K562 (cell line): Measurements from ENCODE around the gene CBFA2T2. TPM values are rescaled to one million over a fixed set of nuclear protein-coding genes. Genes with fewer than 3 reads are reported as not detected.
A peak's percentile ranks its signal among the peaks of the same experiment; 100 is the strongest.

Source experiments
- BRD9 ChIP-seq: fragments of 450-650 bp; IDR thresholded peaks from 2 replicates; pipeline ENCODE4 v1.6.1; 2018; ENCODE audit warnings: low read depth; ENCODE audit not compliant: partially characterized antibody
- C11orf30 ChIP-seq: fragments of 450-650 bp; IDR thresholded peaks from 2 replicates; pipeline ENCODE4 v1.6.1; 2016; ENCODE audit warnings: low read depth, mild to moderate bottlenecking
- ETV1 ChIP-seq: fragments of 450-650 bp; conservative IDR thresholded peaks from 2 replicates; pipeline ENCODE4 v1.6.1; 2016; ENCODE audit warnings: missing genetic modification characterization, control low read depth, low read depth, missing compliant biosample characterization
- FOSL1 ChIP-seq: fragments of 200-800 bp; sonication (Bioruptor generic); conservative IDR thresholded peaks from 2 replicates; pipeline ENCODE4 v1.6.1; 2016; ENCODE audit warnings: missing genetic modification characterization, missing compliant biosample characterization
- RBFOX2 ChIP-seq: fragments of 200-400 bp; formaldehyde crosslinking; IDR thresholded peaks from 2 replicates; pipeline ENCODE4 v1.6.1; 2017; ENCODE audit warnings: low read depth, mild to moderate bottlenecking, low read length, moderate library complexity
- RUNX1 ChIP-seq: sonication (generic); IDR thresholded peaks from 2 replicates; pipeline ENCODE4 v1.6.1; 2016; ENCODE audit warnings: antibody characterized with exemption, low read depth
- STAT5B ChIP-seq: fragments of 250-450 bp; sonication (Bioruptor Pico); IDR thresholded peaks from 2 replicates; pipeline ENCODE4 v1.8.0; 2021; ENCODE audit warnings: mild to moderate bottlenecking, inconsistent platforms
- ZBTB34 ChIP-seq: fragments of 250-450 bp; sonication (Bioruptor Pico); IDR thresholded peaks from 2 replicates; pipeline ENCODE4 v1.8.0; 2021; ENCODE audit warnings: mild to moderate bottlenecking, moderate library complexity
- ZBTB49 ChIP-seq: sonication (generic); formaldehyde crosslinking; IDR thresholded peaks from 2 replicates; pipeline ENCODE4 v1.8.0; 2022; ENCODE audit warnings: missing genetic modification reagents, mild to moderate bottlenecking, borderline replicate concordance
- ZFP30 ChIP-seq: fragments of 250-450 bp; sonication (Bioruptor Pico); IDR thresholded peaks from 2 replicates; pipeline ENCODE4 v1.8.0; 2022; ENCODE audit warnings: moderate library complexity, mild to moderate bottlenecking, inconsistent platforms, borderline replicate concordance
- ZMIZ1 ChIP-seq, 2 experiments: fragments of 150-350 bp in 1 of 2; IDR thresholded peaks; 2 replicates each; pipeline ENCODE4 v1.6.1; 2012 to 2016; ENCODE audit warnings: low read depth in 2 of 2, low read length in 2 of 2, mild to moderate bottlenecking in 1 of 2, moderate library complexity in 1 of 2
- ZNF12 ChIP-seq: sonication (generic); formaldehyde crosslinking; IDR thresholded peaks from 2 replicates; pipeline ENCODE4 v1.4.0; 2020; ENCODE audit warnings: mild to moderate bottlenecking, missing genetic modification reagents
- ZNF57 ChIP-seq: fragments of 450-650 bp; formaldehyde crosslinking; IDR thresholded peaks from 2 replicates; pipeline ENCODE4 v1.4.0; 2020; ENCODE audit warnings: mild to moderate bottlenecking, moderate library complexity
- ZSCAN29 ChIP-seq: fragments of 450-650 bp; IDR thresholded peaks from 2 replicates; pipeline ENCODE4 v1.6.1; 2017
- polyA plus RNA-seq, 8 experiments: library from polyadenylated mRNA; depleted of rRNA in 4 of 8; stranded (reverse) in 5 of 8; unstranded in 3 of 8; fragments of >200 nt; fragmentation: Nextera tagmentation in 2 of 8; fragmentation: Illumina TruSeq in 1 of 8; extraction: Ambion mirVana in 2 of 8; extraction: Trizol in 1 of 8; gene quantifications; 2 replicates each; pipeline versions ENCODE4 v1.2.1 to v1.2.3, GENCODE V29; 2011 to 2014; ENCODE audit warnings: inconsistent platforms in 1 of 8, missing spikeins in 1 of 8
- total RNA-seq, 7 experiments: library from RNA; depleted of rRNA in 6 of 7; stranded (reverse); fragments of >200 nt in 6 of 7; fragmentation: Illumina TruSeq in 2 of 7; extraction: Trizol in 2 of 7; gene quantifications; 2 replicates each; pipeline versions ENCODE4 v1.2.1 to v1.2.3, GENCODE V29; 2011 to 2021; ENCODE audit warnings: low replicate concordance in 1 of 7

CBFA2T2 gene
- total and polyA plus RNA-seq, 9 of the 15 experiments (the other 6 are each of a cell fraction or from before 2014, with no cell fraction given), result 0.27 to 9.6 (median 5.8) TPM

- TF ChIP-seq ZFP30 (CRISPR knock-in tag), result no peak
- TF ChIP-seq FOSL1, result peak; percentile 97
- TF ChIP-seq ZBTB49 (CRISPR knock-in tag), result no peak
- no peak for TF ChIP-seq ZNF12
- TF ChIP-seq ZMIZ1 (IDR thresholded peaks at IDR 0.05; ENCODE audit: low read depth in 2 of 2, low read length in 2 of 2), result peak in 1 of 2 experiments; percentile 87; a peak in 2 of 4 replicates
- 0 out of 2 replicates have a peak, but pooled peaks have one; percentile 4 for TF ChIP-seq C11orf30
- no peak for TF ChIP-seq ZBTB34
- TF ChIP-seq STAT5B (CRISPR knock-in tag), result no peak
- peak; percentile 64; the same call in 1 of the 2 replicates for TF ChIP-seq ETV1
- no peak for TF ChIP-seq ZSCAN29
- no peak for TF ChIP-seq BRD9
- TF ChIP-seq ZNF57, result no peak
- no peak for TF ChIP-seq RBFOX2
- no peak for TF ChIP-seq RUNX1
Observed at GRCh38 chr20:33689973-33690372, 200.1 kb downstream of the CBFA2T2 start (continued).
